ENCODE results near the gene HYAL1.
"Not testable (repeated sequence)": the region's sequence is repeated elsewhere in the genome, so short reads cannot be mapped to it uniquely, and the experiment has no call there.

The HYAL1 gene

DNA sequence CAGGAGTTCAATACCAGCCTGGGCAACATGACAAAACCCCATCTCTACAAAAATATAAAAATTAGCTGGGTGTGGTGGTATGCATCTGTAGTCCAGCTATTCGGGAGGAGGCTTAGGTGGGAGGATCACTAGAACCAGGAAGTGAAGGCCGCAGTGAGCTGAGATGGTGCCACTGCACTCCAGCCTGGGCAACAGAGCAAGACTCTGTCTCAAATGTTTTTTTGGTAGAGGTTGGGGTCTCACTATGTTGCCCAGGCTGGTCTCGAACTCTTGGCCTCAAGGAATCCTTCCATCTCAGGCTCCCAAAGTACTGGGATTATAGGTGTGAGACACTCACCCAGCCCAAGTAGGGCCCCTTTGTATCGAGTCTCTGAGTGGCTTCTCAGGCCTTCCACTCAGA lies 9.3 kb downstream of the HYAL1 start:
- DNase-seq (ENCODE audit: low spot score) = no peak

DNA sequence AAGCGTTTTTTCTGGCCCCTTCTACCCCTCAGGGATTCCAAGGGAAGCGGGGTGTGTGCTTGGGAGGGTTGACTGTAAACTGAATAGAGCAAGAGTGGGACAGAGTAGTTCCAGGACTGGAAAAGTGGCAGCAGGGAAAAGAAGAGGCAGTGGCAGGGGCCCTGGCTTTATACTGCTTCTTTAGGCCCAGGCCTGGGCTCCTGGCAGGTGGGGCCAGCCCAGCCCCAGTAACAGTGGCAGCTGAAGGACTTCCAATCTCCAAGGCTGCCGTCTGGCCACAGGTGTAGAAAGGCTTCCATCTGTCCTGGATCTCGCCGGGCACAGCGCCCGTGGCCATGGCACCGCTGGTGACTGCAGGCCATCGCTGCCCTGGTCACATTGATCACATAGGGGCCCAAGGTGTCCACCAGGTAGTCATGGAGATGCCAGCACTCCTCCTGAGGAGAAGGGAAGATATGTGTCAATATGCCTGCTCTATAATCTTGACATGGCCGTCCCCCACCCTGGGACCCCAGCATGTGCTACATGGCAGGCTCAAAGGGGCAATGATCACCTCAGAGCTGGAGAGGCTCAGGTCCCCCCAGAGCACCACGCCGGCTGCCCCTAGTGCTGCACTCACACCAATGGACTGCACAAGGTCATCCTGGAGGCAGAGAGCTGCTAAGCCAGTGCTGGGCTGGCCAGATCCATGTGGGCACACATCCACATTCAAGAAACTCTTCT lies 10.1 kb downstream of the HYAL1 start:
- no peak for DNase-seq (ENCODE audit: low spot score)

DNA sequence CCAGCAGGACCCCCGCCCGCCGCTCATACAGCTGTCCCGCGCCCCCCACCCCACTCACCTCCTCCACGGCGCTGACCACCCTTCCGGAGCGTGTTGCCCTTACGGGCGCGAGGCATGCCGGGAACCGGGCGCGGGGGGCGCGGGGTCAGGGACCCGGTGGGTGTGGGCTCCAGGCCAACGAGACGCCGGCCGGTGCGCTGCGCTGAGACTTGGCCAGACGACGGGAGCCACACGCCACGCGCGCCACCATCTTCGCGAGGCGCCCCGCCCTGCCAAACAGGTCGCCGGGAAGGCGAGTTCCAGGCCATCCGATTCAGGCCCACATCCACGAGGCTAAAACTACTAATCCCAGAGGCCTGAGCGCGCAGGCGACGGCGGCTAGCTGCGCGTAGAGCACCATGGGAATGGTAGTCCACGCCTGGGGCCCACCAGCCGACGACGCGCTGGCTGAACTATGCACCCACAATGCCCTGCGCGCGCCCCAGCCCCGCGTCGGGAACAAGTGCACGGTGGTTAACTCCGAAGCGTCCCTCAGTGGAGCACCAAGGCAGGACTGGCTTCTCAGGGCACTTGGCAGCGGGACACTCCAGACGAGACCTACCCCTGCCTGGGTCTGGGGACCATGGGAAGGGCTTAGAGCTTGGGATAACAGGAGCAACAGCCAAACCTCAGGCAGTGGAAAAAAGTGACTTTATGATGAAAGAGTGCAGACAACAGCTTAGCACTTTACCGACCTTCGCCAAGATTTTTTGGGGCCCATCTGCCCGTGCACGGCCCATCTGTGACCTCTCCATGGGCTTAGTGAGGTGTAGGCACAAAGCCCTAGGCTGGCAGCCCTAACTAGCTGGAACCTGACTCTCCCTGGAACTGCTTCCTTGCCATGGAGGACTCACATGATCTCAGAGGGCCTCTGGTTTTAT lies 11.0 kb downstream of the HYAL1 start, which contains the start of gene IFRD2:
Gene IFRD2, minus strand, starts transcription at position 271 of the 920 bp plus-strand sequence. Its CDS starts 155 bp downstream, at position 116.
- DNase-seq (ENCODE audit: low spot score) = peak; percentile 97

DNA sequence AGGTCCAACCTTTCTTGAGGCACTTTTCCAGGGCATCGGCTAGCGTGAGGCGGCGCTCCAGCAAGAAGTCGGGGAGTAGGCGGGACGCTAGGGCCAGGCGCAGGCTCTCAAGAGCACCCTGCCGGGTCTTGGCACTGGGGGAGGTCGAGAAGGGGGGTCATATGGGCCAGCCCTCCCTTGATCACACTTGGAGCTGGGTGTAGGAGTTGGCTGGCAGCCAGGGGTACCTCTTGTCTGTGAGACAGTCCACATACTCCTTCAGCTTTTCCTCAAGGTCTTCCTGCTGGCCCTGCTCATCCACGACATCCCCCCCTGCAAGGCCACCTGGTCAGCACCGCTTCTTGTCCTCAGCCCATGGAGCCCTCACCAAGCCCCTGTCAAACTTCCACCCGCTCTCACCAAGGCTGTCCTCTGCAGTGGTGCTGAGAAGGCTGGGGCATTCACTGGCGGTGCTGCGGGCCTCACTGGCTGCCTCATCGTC lies 13.2 kb downstream of the HYAL1 start:
- no peak for DNase-seq (ENCODE audit: low spot score)

DNA sequence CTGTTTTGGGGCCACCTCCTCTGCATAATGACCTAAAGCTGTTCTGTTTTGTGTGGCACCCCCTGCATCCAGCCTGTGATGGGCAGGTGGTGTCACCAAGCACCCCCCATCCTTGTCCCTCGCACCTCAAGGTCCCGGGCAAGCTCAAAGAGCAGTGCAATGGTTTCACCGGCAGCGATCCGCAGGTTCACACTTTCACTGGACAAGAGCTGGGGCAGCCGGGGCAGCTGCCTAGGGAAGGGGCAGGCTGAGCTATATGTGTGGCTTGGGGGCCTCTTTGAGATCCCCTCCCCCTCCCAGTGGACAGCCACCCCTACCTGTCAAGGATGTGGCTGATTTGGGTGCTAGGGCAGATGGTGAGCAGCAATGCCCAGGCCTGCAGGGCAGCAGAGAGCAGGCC lies 14.2 kb downstream of the HYAL1 start:
- no peak for DNase-seq (ENCODE audit: low spot score)

DNA sequence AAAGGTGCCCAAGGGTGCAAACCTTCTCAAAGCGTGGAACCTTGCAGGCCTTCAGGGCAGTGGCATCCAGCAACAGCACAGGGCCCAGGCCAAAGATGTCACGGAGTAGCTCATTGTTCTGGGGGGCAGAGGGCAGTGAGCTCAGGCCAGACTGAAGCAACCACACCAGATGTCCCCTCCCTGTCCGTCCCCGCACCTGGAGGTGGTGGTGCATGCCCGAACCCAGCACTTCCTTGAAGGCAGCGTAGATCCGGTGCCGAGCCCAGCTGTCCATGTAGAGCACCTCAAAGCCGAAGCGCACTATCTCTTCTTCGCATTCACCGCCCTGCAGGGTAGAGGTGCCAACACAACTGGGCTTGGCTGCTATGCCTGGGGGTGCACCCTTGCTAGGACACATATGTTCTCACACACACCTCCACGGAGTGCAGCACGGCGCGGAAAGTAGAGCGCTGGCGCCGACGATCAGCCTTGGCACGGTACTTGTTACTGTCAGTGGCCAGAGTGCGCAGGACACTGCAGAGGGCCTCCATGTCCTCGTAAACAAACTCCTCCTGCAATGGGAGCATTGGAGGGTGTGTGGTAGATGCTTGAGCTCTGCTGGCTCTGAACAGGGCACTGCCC lies 14.9 kb downstream of the HYAL1 start:
- DNase-seq (ENCODE audit: low spot score) = no peak

DNA sequence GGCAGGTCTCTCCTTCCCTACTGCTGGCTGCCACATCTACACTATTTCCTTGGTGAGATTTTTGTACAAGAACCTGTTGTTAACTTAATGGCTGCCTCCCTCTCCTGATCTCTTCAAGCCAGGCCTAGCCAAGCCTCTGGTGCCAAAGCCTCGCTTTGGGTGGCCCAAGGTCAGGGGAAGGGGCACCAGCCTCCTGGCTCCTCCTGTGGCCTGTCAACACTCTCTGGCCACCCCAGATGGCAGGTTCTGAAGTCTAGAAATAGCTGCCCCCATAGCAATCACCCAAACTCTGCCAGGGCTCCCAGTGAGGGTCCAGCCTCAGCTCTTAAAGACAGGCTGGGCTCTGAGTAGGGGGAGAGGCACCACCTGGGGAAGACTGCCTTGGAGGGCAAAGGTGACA lies 16.1 kb downstream of the HYAL1 start:
- DNase-seq (ENCODE audit: low spot score) = no peak

DNA sequence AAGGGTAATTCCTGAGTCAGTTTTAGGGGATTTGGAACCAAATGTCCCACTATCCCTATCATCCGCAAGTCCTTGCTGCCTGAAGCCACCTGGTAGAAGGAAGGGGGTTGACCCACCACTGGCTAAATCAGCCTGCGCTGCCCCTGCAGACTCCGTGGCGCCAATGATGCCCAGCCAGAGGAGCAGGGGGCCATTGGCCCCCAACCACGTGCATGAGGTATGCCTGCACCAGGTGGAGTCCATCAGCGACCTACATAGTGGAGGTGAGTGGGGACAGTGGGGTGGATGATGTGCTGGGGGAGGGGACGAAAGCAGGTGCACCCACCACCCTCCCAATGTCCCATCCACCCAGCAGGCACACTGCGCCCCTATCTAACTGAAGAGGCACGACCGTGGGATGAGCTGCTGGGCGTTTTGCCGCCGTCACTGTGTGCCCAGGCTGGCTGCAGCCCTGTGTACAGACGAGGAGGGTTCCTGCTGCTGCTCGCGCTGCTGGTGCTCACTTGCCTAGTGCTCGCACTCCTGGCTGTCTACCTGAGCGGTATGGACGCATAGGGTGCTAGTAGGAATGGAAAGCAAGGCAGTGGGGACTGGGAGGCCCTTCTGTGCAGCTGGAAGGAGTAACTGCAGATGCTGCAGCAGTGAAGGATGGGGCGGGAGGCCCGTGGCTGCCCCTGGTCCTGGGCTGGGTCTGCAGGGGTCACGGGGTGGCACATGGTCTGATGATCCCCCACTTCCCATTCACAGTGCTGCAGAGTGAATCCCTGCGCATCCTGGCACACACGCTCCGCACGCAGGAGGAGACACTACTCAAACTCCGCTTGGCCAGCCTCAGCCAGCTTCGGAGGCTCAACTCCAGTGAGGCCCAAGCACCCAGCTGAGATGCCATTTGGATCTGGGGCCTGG lies 16.8 kb downstream of the HYAL1 start:
- DNase-seq (ENCODE audit: low spot score) = no peak

DNA sequence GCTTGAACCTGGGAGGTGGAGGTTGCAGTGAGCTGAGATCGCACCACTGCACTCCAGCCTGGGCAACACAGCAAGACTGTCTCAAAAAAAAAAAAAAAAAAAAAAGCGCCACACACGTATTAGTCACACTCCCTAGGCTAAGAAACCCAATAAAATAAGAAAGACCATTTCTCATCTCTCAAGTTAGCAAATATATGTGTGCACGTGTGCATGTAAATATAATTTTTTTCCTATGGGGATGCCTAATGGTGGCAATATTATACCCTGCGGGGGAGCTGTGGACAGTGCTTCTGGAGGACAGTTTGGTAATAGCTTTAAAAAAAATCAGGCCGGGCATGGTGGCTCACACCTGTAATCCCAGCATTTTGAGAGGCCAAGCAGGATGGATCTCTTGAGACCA lies 19.3 kb downstream of the HYAL1 start:
- DNase-seq (ENCODE audit: low spot score) = not testable (repeated sequence)

DNA sequence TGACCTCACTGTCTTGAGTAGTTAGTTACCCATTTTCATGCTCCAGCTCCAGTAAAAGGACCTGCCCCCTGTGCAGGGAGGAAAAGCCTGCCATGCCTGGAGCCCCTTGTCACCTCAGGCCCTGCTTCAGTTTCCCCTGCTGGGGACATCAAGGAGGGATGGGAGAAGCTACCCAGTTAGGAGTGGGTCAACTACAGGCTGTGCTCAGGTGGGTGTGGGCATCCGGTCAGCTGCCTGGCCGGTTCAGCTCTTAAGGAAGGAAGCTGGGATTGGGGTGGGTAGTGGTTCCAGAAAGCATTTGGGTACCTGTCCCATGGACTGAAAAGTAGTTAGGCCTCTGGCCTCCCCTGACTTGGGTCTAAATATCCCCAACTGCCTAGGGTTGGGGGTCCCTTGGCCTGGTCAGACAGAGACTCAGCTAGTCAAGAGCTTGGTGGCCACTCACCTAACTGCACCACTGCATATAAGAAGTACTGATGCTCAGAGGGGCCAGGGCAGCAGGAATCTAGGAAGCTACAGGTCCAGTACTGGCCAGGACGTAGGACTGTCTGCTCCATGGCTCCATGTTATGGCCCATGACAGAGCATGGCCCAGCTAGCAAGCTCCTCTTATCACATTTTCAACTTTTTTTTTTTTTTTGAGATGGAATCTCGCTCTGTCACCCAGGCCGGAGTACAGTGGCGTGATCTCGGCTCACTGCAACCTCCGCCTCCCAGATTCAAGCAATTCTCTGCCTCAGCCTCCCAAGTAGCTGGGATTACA lies 23.9 kb downstream of the HYAL1 start:
- no peak for DNase-seq (ENCODE audit: low spot score)

DNA sequence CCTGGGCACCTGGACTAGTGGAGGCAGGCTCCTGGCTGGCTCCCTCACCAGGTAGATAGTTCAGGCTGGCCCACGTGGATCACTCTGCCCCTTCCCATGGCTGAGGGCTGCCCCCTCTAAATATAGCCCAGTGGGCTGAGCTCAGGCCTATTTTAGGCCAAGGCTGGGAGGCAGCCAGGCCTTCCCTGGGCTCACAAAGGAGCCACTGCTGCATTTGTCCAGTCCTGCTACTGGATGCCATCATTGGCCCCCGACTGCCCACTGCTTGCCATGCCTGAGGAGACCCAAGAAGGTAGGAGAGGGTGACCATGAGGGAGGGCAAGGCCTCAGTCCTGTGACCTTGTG lies 24.5 kb downstream of the HYAL1 start, which contains the start of gene LSMEM2:
Gene LSMEM2, plus strand, starts transcription at position 208 of the 345 bp plus-strand sequence. Its CDS starts 27 bp downstream, at position 235.
- DNase-seq (ENCODE audit: low spot score) = no peak

DNA sequence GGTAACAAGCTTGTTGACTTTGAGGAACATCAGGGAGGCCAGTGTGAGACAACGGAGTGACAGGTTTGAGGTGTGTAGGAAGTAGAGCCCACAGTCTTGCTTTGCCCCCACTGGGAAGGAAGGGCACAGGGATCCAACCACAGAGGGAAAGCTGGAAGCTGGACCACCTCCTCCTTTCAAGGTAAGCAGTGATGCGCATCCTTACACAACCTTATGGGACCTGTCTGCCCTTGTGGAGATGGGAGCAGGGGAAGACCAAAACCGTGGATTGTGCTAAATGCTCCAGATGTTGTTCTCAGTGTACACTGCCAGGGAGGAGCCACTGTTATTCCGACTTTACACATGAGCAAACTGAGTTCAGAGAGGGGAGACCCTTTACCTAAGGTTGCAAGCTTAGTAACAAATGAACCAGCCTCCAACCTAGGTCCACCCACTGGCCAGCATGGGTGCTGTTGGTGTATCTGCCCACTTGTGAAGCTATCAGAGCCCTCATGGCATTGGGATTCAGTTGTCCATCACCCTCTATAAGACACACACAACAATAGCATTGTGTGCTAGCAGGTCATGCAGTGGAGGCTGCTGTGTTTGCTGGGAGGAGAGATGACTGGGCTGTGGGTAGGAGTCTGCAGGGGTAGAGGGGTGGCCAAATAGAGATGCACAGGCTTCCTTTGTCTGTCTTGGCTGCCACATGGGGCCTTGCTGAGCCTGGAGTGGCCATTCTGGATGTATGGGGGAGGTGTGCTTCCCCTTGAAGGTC lies 25.1 kb downstream of the HYAL1 start:
- DNase-seq (ENCODE audit: low spot score) = no peak

DNA sequence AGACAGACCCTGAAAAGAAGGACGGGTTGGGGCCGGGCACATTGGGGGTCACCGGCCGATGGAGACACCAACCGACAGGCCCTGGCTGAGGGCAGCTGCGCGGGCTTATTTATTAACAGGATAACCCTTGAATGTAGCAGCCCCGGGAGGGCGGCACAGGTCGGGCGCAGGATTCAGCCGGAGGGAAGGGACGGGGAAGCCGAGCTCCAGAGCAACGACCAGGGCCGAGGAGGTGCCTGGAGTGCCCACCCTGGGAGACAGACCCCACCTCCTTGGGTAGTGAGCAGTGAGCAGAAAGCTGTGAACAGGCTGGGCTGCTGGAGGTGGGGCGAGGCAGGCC lies 26.6 kb downstream of the HYAL1 start:
- no peak for DNase-seq (ENCODE audit: low spot score)

DNA sequence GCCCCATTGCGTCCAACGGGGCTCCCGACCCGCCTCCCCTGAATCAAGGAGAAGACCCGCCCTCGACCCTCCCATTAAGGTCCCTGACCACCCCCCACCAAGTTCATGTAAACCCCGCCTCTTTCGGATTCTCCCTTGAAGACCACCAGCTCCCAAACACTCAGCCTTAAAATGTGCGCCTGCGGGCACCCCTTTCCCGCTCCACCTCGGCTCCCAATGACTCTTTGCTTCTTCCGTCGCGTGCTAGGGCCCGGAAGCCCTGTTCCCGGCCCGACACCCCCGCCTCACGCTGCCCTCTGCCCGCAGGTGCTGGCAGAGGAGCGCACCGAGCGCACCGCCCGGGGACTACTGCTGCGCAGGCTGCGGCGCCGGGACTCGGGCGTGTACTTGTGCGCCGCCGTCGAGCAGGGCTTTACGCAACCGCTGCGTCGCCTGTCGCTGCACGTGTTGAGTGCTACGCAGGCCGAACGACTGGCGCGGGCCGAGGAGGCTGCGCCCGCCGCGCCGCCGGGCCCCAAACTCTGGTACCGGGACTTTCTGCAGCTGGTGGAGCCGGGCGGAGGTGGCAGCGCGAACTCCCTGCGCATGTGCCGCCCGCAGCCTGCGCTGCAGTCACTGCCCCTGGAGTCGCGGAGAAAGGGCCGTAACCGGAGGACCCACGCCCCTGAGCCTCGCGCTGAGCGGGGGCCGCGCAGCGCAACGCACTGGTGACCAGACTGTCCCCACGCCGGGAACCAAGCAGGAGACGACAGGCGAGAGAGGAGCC lies 27.2 kb downstream of the HYAL1 start:
- no peak for DNase-seq (ENCODE audit: low spot score)

DNA sequence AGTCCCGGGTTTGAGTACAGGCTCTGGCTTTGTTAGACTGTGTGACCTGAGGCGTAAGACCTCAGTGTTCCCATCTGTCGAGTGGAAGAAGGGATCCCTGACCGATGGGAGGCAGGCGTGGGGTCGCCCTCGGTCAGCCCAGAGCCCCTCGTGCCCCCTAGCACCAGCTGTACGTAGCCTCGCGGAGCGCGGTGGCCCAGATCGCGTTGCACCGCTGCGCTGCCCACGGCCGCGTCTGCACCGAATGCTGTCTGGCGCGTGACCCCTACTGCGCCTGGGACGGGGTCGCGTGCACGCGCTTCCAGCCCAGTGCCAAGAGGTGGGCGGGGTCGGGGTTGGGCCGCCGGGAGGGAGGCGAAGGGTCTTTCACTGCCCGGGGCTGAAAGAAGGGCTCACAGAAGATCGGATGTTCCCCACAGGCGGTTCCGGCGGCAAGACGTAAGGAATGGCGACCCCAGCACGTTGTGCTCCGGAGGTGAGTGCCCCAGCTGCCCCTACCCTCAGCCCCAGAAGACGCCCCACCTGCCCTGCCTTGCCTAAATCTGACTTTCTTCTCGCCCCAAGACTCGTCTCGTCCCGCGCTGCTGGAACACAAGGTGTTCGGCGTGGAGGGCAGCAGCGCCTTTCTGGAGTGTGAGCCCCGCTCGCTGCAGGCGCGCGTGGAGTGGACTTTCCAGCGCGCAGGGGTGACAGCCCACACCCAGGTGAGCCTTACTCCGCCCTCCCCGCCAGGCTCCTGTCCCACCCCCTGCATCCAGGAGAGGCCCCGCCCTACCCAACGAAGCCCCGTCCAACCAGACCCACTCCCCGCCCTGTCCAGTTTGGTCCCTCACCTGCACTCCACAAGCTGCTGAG lies 28.0 kb downstream of the HYAL1 start:
- no peak for DNase-seq (ENCODE audit: low spot score)

DNA sequence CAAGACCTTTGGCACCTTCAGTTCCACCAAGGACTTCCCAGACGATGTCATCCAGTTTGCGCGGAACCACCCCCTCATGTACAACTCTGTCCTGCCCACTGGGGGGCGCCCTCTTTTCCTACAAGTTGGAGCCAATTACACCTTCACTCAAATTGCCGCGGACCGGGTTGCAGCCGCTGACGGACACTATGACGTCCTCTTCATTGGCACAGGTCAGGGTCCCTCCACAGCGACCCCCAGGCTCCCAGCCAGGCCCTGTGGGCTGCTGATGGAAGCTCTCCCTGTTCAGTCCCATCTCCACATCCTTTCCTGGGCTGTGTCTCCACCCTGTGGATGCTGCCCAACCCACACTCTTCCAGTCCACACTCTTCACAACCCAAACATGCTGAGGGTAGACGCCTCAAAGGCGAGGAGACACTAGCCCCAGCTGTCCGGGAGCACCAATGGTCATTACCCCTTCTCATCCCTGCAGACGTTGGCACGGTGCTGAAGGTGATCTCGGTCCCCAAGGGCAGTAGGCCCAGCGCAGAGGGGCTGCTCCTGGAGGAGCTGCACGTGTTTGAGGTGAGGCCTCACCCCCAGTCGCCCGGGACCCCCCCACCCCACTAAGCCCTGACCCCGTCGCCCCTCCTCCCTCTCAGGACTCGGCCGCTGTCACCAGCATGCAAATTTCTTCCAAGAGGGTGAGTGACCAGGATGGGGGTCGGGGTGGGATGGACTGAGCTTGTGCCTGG lies 28.8 kb downstream of the HYAL1 start:
- peak; percentile 64 for DNase-seq (ENCODE audit: low spot score)

DNA sequence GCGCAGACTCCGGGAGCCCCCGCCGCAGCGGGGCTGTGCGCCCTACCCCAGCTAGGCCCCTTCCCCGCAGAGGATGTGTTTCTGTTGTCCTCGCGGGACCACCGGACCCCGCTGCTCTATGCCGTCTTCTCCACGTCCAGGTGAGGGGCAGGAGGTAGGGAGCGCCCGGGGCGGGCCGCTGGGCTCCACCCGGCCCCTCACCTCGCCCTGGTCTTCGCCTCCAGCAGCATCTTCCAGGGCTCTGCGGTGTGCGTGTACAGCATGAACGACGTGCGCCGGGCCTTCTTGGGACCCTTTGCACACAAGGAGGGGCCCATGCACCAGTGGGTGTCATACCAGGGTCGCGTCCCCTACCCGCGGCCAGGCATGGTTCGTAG lies 29.7 kb downstream of the HYAL1 start:
- DNase-seq (ENCODE audit: low spot score) = no peak
